Mammary epithelial cell (primary cell): ENCODE results near the gene KCNMA1.

ENCODE experiments used
- EZH2 ChIP-seq: IDR thresholded peaks from 2 replicates; pipeline ENCODE4 v1.6.1; 2012; ENCODE audit warnings: low read length, inconsistent platforms, borderline replicate concordance
- TF ChIP-seq, protein P1 (sequence below), 2 donors: IDR thresholded peaks in 1 of 2; conservative IDR thresholded peaks in 1 of 2; 2 replicates each; pipeline ENCODE4 v1.5.1; 2011 to 2012; ENCODE audit warnings: inconsistent platforms in 2 of 2, low read length in 2 of 2, mild to moderate bottlenecking in 2 of 2, control low read depth in 1 of 2, low read depth in 1 of 2; ENCODE audit not compliant: insufficient read depth in 1 of 2; ENCODE audit errors: extremely low read depth in 1 of 2

DNA sequence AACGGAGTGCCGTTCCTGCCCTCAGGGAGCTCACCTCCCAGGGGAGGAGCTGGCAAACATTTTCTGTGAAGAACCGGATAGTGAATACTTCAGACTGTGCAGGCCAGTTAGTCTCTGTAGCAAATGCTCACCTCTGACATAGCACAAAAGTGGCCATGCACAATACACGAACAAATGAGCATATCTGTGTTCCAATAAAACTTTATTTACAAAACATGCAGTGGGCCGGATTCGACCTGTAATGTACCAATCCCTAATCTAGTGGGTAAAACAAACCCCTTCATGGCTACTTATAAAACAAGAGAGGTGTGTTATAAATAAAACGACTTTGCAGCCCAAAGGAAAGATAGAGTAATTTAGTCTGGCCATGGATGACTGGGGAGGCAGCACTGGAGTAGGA is 48.7 kb downstream of the KCNMA1 start:
- TF ChIP-seq, protein P1, sequence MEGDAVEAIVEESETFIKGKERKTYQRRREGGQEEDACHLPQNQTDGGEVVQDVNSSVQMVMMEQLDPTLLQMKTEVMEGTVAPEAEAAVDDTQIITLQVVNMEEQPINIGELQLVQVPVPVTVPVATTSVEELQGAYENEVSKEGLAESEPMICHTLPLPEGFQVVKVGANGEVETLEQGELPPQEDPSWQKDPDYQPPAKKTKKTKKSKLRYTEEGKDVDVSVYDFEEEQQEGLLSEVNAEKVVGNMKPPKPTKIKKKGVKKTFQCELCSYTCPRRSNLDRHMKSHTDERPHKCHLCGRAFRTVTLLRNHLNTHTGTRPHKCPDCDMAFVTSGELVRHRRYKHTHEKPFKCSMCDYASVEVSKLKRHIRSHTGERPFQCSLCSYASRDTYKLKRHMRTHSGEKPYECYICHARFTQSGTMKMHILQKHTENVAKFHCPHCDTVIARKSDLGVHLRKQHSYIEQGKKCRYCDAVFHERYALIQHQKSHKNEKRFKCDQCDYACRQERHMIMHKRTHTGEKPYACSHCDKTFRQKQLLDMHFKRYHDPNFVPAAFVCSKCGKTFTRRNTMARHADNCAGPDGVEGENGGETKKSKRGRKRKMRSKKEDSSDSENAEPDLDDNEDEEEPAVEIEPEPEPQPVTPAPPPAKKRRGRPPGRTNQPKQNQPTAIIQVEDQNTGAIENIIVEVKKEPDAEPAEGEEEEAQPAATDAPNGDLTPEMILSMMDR (conservative IDR thresholded peaks at IDR 0.05 in 1 of 2, IDR thresholded peaks at IDR 0.05 in 1 of 2; ENCODE audit: extremely low read depth in 1 of 2, insufficient read depth in 1 of 2, low read depth in 1 of 2, low read length in 2 of 2), result no peak
- no peak for TF ChIP-seq EZH2
